ENCODE results near the gene TCF12. TPM values are rescaled to one million over a fixed set of nuclear protein-coding genes. Genes with fewer than 3 reads are reported as not detected.

TCF12 gene
- total RNA-seq, 1 donor from 2014 or later: 93.0 TPM

- no peak for ATAC-seq
- Histone ChIP-seq H3K4me3 (no peak overlapping the region), H3K36me3 (no peaks in the 10 kb centered on the region), H3K27me3 (ENCODE audit: low read depth) (no peaks in the 10 kb centered on the region), H3K27ac (no peak overlapping the region), H3K9me3 (no peaks in the 10 kb centered on the region), H3K4me1 (peaks cover 28% of the 10 kb centered on the region)
- TF ChIP-seq, protein P1, sequence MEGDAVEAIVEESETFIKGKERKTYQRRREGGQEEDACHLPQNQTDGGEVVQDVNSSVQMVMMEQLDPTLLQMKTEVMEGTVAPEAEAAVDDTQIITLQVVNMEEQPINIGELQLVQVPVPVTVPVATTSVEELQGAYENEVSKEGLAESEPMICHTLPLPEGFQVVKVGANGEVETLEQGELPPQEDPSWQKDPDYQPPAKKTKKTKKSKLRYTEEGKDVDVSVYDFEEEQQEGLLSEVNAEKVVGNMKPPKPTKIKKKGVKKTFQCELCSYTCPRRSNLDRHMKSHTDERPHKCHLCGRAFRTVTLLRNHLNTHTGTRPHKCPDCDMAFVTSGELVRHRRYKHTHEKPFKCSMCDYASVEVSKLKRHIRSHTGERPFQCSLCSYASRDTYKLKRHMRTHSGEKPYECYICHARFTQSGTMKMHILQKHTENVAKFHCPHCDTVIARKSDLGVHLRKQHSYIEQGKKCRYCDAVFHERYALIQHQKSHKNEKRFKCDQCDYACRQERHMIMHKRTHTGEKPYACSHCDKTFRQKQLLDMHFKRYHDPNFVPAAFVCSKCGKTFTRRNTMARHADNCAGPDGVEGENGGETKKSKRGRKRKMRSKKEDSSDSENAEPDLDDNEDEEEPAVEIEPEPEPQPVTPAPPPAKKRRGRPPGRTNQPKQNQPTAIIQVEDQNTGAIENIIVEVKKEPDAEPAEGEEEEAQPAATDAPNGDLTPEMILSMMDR (IDR thresholded peaks at IDR 0.05): no peak
- intact Hi-C loops (cut with DNase I): no loop called here
- no peak for DNase-seq
Observed at GRCh38 chr15:57033715-57034439, 115.4 kb downstream of the TCF12 start.

DNA sequence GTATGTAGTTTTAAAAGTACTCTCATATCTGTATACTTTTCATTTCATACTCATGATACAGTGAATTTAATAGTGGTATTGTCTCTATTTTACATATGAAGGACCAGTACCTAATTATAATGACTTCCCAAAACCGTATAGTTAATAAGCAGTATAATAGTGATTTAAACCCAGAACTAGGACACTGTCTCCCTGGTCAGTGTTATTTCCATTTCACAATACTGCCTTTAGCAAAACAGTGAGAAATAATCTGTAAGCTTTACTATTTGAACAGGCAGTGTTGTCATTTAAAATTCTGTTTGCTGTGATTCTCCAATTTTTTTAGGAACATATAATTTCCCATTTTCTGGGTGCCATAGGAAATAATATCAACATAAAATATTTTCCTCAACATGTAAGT, 116.2 kb downstream of the TCF12 start:
- ATAC-seq (no peak), DNase-seq (no peak)
- Histone ChIP-seq H3K27me3 (ENCODE audit: low read depth) (no peaks in the 10 kb centered on the region), H3K4me1 (peaks cover 28% of the 10 kb centered on the region), H3K4me3 (no peak overlapping the region), H3K9me3 (no peaks in the 10 kb centered on the region), H3K36me3 (no peaks in the 10 kb centered on the region), H3K27ac (no peak overlapping the region)
- intact Hi-C loops (cut with DNase I): no loop called here
- TF ChIP-seq, protein P1 (IDR thresholded peaks at IDR 0.05): no peak

DNA sequence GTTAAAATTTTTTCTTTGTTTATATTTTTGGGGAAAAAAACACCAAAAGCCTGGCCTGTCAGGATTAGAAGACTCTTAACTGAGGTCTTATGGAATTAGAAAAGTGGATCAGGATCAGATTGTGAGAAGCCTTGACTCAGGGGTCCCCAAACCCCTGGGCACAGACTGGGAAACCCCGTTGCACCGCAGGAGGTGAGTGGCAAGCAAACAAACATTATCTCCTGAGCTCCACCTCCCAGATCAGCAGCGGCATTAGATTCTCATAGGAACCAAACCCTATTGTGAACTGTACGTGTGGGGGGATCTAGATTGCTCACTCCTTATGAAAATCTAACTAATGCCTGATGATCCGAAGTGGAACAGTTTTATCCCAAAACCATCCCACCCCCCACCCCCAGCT, 117.2 kb downstream of the TCF12 start:
- H3K27ac ChIP-seq: no peak overlapping the region
- no peaks in the 10 kb centered on the region for H3K9me3 ChIP-seq
- H3K27me3 ChIP-seq (ENCODE audit: low read depth): no peaks in the 10 kb centered on the region
- no peak for DNase-seq
- no peak for ATAC-seq
- intact Hi-C loops (cut with DNase I): no loop called here
- H3K4me3 ChIP-seq: no peak overlapping the region
- no peaks in the 10 kb centered on the region for H3K36me3 ChIP-seq
- TF ChIP-seq, protein P1 (IDR thresholded peaks at IDR 0.05): no peak
- peaks cover 21% of the 10 kb centered on the region for H3K4me1 ChIP-seq

DNA sequence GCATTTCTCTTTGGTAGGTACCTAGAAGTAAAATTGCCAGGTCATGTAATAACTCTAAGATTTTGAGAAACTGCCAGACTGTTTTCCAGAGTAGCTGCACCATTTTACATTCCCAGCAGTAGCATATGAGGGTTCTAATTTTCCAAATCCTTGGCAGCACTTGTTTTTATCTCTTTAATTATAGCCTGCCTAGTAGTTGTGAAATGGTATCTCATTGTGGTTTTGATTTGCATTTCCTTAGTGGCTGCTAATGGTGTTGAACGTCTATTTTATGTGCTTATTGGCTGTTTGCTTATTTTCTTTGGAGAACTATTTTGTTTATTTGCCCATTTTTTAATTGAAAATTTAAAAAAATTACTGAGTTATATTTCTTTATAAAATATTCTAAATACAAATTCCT, 117.9 kb downstream of the TCF12 start:
- TF ChIP-seq, protein P1 (IDR thresholded peaks at IDR 0.05): no peak
- Histone ChIP-seq H3K36me3 (no peaks in the 10 kb centered on the region), H3K4me3 (no peak overlapping the region), H3K27me3 (ENCODE audit: low read depth) (no peaks in the 10 kb centered on the region), H3K27ac (no peak overlapping the region), H3K9me3 (no peaks in the 10 kb centered on the region), H3K4me1 (peaks cover 14% of the 10 kb centered on the region)
- intact Hi-C loops (cut with DNase I): no loop called here
- no peak for ATAC-seq
- no peak for DNase-seq

DNA sequence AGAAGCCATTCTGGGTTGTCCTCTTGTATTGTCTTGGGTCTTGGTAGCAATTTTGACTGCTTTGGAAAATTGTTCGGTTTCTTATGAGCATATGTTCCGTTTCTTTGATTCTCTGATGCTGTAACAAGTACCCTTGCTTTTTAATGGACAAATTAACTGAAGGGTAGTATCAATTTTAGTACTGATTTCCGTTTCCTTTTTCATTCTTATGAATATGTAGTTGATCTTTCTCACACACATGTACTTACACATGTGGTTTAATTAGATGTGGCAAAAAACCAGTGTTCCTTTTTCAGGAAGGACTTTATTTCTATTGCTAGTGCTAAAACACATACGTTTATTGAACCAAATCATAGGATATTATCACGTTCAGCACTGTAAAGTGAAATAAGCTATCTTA, 119.1 kb downstream of the TCF12 start:
- H3K4me1 ChIP-seq: peaks cover 3% of the 10 kb centered on the region
- intact Hi-C loops (cut with DNase I): no loop called here
- no peaks in the 10 kb centered on the region for H3K9me3 ChIP-seq
- DNase-seq (no peak), ATAC-seq (no peak)
- no peaks in the 10 kb centered on the region for H3K27me3 ChIP-seq (ENCODE audit: low read depth)
- no peaks in the 10 kb centered on the region for H3K36me3 ChIP-seq
- H3K27ac ChIP-seq: no peak overlapping the region
- TF ChIP-seq, protein P1 (IDR thresholded peaks at IDR 0.05): no peak
- H3K4me3 ChIP-seq: no peak overlapping the region
